Heart left ventricle (tissue), 13 donors: ENCODE data around the gene TMEM94.

Experiments
- CTCF ChIP-seq, 12 donors: fragments of 200-600 bp; sonication (generic) in 4 of 12; IDR thresholded peaks; one replicate each; pipeline versions ENCODE4 v1.5.0 to v1.8.0; 2018 to 2022; ENCODE audit warnings: antibody characterized with exemption in 12 of 12, mild to moderate bottlenecking in 5 of 12
- POLR2A ChIP-seq, 2 donors: fragments of 450-650 bp; IDR thresholded peaks; one replicate each; pipeline ENCODE4 v1.6.1; 2017; ENCODE audit warnings: antibody characterized with exemption in 2 of 2, mild to moderate bottlenecking in 2 of 2, moderate library complexity in 2 of 2
- donor health status: ischemic (EF 13 %, LVEDD 7.1; RV severe dilation, severe dysfunction).
- donor health status: DM: no; HTN: yes; CAD: no.
- donor health status: DM: no; HTN: no; CAD: no.
- donor health status: ischemic (EF 25% LVEDD 6.9; RV normal size, moderate dysfunction).
- donor health status: ischemic (EF 25% LVEDD 5.7; RV mildly dilated, moderate dysfunction).
- donor health status: ischemic (EF 35%, LVEDD 5.7; RV mildly dilated, moderate dysfunction).
- donor health status: nonischemic (EF 11% LVEDD 7.7; RV severe dilation, severe dysfunction).
- donor health status: DM: yes; HTN: yes; CAD: no.
- donor health status: PGD.
- donor health status: ischemic (EF 29% LVEDD 5.4; RV normal size, mild dysfunction).
- donor health status: nonischemic (EF 23%, LVEDD 6.1; RV moderate dilation, normal function).

GRCh38 chr17:75494326-75494877 is 38.0 kb downstream of the TMEM94 start:
- TF ChIP-seq CTCF (IDR thresholded peaks at IDR 0.05) (no peak), POLR2A (IDR thresholded peaks at IDR 0.05) (no peak)
